Adipose tissue (tissue), 3 donors: ENCODE results near the gene FIZ1. TPM values are rescaled to one million over a fixed set of nuclear protein-coding genes. Genes with fewer than 3 reads are reported as not detected.

ENCODE experiments used
- H3K27ac ChIP-seq: one replicate; pipeline ENCODE4 v1.5.1; 2013; ENCODE audit warnings: low read depth, low read length
- whole genome bisulfite sequencing, 3 donors: extraction: QIAGEN DNeasy Blood & Tissue Kit; methylation state at CpG; one replicate each; pipeline ENCODE4 v1.1.7; 2013; 5-methylcytosine and 5-hydroxymethylcytosine counted together
- polyA plus RNA-seq, 3 donors: library from polyadenylated mRNA; stranded (reverse); fragments of 200-250 nt; gene quantifications; one replicate each; pipeline ENCODE4 v1.2.3, GENCODE V29; 2013
- donor health status: healthy with polysubstance abuse.
- donor health status: Bipolar disorder and iron deficiency.
- donor health status: healthy.

Gene FIZ1
- polyA plus RNA-seq, 3 donors: 6.8 to 9.7 (median 8.4) TPM

DNA sequence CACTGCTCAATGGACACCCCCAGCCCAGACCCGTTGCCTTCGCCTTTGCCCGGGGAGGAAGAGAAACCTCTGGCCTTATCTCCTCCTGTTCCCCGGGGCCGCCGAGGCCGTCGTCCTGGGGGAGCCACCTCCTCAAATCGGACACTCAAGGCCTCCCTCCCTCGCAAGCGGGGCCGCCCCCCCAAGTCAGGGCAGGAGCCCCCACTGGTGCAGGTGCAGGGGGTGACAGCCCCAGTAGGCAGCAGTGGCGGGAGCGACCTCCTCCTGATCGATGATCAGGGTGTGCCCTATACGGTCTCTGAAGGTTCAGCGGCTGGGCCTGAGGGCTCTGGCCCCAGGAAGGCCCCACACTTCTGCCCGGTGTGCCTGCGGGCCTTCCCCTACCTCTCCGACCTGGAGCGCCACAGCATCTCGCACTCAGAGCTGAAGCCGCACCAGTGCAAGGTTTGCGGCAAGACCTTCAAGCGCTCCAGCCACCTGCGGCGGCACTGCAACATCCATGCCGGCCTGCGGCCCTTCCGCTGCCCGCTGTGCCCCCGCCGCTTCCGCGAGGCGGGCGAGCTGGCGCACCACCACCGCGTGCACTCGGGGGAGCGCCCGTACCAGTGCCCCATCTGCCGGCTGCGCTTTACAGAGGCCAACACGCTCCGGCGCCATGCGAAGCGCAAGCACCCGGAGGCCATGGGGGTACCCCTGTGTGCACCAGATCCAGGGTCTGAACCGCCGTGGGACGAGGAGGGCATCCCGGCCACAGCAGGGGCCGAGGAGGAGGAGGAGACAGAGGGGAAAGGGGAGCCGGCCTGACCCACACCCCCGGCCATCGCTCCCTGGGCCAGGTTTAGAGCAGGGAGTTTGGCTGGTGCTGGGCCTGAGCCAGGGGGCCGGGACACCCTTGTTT is 3.0 kb upstream of the FIZ1 start:
- no peak overlapping the region for H3K27ac ChIP-seq
- WGBS, 3 donors: 93 to 95% (median 94%) methylated on average over 58 to 60 of the region's 60 CpGs

DNA sequence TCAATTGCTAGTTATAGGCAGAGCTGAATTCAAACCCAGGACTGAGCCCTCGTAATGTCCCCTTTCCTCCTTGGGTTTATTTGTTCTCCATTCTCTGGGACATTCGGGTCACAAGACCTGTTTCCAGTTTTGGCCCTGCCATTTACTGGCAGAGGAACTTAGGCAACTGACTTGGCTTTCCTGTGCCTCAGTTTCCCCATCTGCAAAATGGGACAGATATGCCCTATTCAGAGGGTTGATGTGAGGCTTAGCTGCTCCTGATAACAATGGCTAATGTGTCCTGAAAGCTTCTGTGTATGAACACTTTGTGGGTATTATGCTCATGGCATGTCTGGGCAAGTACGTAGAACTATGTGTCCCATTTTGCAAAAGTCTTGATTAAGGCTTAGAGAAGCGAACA is 1.8 kb upstream of the FIZ1 start:
- no peak overlapping the region for H3K27ac ChIP-seq
- WGBS, 3 donors: 43 to 67% (median 64%) methylated on average over 4 of the region's 4 CpGs

DNA sequence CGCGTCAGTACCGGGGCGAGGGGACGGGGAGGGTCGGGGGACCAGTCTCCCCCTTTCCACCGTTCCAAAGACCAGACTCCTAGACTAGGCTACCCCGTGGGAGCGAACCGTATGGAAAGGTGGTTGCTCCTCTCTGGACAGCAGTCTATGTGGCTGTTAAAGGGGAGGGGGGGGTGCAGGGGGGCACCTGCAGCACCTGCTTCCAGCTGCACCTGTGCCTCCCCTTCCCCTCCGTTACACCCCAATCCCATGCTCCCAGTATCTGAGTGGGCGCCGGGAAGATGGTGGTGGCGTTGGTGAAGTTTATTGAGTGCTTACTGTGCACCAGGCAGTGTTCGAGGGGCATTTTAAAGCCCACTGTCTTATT is 1.3 kb upstream of the FIZ1 start:
- H3K27ac ChIP-seq: no peak overlapping the region
- WGBS, 3 donors: 2 to 6% (median 5%) methylated on average over 14 to 15 of the region's 15 CpGs

DNA sequence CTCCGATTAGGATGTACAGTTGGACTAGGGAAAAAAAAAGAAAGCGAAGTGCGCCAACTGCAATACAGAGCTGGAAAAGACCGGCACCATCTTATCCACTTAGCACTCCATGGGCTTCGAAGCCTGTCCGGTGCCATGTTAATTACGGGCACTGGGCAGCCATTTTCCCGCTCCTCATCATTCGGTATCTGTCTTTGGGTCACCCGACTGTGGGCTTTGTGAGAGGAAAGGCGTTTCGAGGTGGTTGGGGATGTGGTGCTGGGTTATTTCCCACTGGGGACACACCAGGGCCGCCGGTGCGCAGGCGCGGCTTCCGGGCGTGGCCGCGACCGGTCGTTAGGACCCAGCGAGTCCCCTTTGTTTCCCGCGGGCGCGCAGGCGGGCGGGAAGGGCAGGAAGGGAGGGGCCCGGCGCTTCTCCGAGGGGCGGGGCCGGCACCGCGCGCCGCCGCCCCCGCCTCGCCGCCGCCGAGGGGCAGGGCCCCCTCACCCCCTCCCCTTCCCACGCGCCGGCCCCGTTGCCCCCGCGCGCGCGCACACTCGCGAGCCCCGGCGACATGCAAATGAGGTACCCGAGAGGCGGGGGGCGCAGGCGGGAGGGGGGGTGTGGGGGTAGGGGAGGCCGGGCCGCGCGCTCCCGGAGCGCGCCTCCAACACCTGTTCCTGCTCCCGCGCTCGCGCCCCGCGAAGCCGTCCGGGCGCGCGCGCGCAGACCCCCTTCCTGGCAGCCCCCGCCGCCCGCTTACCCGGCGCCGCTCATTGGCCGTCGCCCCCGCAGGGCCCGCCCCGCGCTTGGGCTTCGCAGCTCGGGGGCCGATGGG is 735 bp upstream of the FIZ1 start, which contains the start of gene ZNF524:
Gene ZNF524, plus strand, starts transcription at position 447 of the 820 bp plus-strand sequence. CDS start 1,825 bp downstream, outside the sequence.
- H3K27ac ChIP-seq: peak within 1 kb of the TSS; percentile 90
- WGBS, 3 donors: 0 to 1% (median 1%) methylated on average over 33 to 95 of the region's 97 CpGs

DNA sequence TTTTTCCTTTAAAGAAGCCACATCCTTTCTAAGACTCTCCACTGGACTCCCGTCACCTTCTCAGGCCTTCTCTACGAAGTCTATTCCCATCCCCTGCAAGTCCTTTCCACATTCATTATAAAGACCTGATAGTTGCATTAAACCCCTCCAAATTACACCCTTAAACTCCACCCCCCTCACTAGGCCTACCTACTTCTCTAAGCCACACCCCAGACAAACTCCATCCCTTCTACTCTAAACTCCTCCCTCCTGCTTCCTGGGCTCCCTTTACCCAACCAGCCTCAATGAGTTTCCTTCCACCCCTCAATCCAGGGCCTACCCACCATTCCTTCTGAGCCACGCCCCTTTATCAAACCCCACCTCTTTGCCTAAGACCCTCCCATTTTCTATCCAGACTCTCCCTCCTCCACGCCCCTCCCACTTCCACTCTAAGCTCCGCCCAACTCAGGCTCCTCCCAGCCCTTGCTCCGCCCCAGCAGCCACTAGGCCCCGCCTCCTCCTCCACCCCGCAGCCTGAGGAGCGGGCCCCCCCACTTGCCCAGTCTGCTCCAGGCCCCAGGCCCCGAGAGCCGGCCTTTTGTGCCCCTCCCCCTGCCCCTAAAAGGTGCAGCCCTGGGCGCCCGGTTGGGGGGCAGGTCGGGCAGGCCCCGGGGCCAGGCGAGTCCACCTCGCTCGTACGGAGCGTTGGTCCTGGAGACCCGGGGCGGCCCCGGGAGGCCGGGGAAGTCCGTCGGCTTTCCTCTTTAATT is 424 bp downstream of the FIZ1 start:
- 5 to 7% (median 7%) methylated on average over 25 to 26 of the region's 26 CpGs for WGBS, 3 donors
- peak overlapping the region; percentile 90 for H3K27ac ChIP-seq

DNA sequence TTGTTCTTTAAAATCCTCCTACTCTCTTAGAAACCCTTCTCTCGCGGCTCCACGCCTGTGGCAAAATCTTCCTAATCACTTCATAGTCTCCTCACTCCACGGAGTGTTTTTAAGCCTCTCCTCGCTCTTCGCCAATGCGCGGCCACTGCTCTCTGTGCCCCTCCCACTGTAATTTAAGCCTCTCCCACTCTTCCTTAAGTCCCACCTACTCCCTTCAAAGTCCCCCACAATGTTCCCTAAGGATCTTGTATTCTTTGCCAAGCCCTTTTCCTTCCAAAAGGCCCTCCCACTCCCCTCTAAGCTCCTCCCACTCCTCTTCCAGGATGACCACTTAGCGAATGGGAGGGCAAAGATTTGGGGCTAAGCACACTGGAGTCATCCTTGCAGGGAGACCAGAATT is 1.3 kb downstream of the FIZ1 start:
- no peak overlapping the region for H3K27ac ChIP-seq
- WGBS, 3 donors: 87 to 90% (median 88%) methylated on average over 9 of the region's 9 CpGs

DNA sequence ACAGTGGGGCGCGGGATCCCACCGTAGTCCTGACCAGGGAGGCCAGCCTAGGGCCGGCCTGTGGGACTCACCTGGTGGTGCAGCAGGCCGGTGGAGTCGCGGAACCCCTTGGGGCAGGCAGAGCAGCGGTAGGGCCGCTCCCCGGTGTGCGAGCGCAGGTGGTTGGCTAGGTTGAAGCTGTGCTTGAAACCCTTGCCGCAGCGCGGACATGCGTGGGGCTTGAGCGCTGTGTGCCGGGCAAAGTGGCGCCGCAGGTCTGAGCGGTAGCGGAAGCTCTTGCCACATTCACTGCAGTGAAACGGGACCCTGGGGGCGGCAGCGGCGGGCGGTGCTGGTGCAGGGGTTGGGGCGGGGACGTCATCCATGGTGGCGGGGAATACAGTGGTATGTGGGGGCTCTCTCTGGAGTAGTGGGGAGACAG is 1.8 kb downstream of the FIZ1 start:
- H3K27ac ChIP-seq: no peak overlapping the region
- 96 to 97% (median 97%) methylated on average over 30 of the region's 30 CpGs for WGBS, 3 donors

DNA sequence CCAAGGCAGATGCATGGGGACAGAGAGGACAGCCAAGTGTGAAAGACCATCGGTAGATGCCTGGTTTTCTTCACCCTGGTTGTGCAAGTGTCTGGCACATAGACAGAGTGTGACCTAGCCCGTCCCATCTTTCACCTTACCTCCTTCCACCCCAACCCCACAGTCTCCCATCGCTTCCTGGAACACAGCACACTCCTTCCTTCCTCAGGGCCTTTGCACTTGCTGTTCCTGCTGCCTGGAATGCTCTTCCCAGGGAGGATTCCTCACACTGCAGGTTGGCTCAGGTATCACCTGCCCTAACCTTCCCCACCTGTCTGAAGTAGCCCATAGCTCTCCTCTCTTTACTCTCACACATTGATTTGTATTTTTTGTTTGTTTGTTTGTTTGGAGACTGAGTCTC is 3.0 kb downstream of the FIZ1 start:
- 90 to 97% (median 91%) methylated on average over 3 of the region's 3 CpGs for WGBS, 3 donors
- H3K27ac ChIP-seq: no peak overlapping the region

DNA sequence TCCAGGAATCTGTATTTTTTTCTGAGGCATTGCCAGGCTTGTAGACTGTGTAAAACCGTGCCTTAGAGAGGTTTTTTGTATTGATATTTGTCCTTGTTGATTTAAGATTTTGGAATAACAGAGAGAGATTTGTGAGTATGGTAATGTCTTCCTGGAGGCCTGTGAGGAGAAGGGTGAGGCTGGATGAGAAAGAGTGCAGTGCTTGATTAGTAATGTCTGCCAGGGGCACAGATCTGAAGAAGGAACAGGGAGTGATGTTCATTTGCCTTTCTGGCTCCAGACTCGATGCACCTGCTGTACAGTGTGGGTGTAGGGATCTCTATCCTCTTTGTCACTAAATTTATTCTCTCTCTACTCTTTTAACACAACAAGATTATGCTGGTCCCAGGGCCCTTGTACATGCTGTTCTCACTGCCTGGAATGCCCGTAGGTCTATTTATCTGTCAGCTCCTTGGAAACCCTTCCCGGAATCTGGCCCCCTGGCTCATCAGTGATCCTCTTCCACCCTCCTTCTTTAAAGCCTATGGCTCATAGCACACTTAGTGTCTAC is 4.2 kb downstream of the FIZ1 start:
- 91 to 93% (median 93%) methylated on average over 4 of the region's 4 CpGs for WGBS, 3 donors
- H3K27ac ChIP-seq: no peak overlapping the region

DNA sequence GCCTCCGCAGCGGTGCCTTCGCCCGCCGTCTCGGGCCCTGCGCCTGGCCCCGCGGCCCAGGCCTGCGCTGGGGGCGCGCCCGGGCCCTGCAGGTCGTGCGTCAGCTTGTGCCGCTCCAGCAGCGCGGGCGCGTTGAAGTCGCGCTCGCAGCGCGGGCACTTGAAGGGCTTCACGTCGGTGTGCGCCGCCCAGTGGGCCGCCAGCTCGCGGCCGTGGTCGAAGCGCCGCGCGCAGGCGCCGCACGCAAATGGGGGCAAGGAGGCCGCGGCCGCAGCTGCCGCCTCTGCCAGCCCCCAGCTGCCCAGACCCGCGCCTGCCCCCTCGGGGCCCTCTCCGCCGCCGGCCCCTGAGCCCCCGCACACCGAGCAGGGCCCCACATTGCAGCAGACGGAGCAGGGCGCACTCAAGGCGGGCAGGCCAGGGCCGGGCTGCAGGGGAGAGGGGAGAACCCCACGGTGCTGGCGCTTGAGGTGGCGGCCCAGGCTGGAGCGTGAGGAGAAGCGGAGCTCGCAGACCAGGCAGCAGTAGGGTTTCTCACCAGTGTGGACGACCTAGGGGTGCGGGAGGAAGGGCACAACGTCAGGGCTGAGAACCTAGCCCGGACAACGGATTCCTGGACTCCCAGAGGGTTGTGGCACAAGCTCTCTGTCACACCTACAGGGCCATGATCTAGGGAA is 6.1 kb downstream of the FIZ1 start:
- H3K27ac ChIP-seq: no peak overlapping the region
- 89% methylated on average over 39 to 68 of the region's 68 CpGs for WGBS, 3 donors

DNA sequence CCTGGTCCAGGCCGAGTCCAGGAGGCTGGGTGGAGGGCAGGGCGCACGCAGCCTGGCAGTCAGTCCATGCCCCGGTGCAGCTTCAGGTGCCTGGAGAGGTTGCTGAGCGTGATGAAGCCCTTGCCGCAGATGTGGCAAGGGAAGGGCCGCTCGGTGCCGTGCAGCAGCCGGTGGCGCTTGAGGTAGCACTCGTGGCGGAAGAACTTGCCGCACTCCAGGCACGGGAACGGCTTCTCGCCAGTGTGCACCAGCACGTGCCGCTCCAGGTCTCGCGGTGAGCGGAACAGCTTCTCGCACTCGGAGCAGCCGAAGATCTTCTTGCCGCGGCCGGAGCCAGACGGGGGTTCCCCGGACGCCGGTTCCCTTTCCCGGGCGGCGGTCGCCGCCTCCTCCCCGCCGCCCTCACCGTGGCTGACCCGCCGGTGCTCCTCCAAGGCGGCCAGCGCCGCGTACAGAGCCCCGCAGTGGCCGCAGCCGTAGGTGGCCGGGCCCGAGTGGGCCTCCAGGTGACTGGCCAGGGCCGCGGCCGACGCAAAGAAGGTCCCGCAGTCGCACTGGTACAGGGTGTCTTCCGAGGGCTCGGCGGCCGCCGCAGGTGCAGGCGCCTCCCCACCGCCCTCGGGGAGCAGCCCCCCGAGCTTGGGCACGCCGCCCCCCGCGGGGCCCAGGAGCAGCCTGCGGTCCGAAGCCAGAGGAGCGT is 6.8 kb downstream of the FIZ1 start:
- H3K27ac ChIP-seq: no peak overlapping the region
- WGBS, 3 donors: 91 to 93% (median 92%) methylated on average over 41 to 73 of the region's 73 CpGs

DNA sequence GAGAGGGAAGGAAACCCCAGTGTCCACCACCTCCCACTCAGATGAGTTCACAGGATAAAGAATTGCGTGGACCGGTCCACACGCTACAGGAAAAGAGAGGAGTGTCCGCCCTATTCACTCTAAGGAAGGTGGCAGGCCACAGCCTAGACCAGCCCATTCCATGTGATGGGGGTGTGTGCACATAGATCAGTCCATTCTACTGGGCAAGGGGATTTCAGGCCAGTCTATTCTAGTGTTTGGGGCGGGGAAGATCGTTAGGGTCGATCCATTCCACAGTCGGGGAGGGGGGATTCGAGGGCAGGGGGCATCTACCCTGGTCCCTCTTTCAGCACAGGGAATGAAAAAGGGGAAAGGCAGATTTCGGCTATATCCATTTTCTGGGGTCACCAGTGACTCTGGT is 7.8 kb downstream of the FIZ1 start:
- 79 to 88% (median 83%) methylated on average over 10 of the region's 10 CpGs for WGBS, 3 donors
- no peak overlapping the region for H3K27ac ChIP-seq

DNA sequence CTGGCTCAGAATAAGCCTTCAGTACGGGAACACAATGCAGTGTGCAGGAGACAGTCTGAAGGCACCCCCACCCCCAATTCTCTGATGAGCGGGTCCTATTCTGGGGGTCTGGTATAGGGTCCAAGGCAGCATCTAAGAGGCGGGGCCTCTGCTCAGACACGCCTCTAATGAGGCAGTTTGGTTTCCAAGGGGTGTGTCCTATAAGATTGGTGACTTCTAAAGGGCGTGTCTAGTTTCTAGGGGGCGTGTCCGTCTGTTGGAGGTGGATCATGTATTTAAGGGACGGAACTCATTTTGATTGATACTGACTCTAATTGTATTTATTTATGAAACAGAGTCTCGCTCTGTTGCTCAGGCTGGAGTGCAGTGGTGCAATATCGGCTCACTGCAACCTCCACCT is 8.7 kb downstream of the FIZ1 start:
- H3K27ac ChIP-seq: no peak overlapping the region
- WGBS, 3 donors: 82 to 87% (median 82%) methylated on average over 10 of the region's 10 CpGs

DNA sequence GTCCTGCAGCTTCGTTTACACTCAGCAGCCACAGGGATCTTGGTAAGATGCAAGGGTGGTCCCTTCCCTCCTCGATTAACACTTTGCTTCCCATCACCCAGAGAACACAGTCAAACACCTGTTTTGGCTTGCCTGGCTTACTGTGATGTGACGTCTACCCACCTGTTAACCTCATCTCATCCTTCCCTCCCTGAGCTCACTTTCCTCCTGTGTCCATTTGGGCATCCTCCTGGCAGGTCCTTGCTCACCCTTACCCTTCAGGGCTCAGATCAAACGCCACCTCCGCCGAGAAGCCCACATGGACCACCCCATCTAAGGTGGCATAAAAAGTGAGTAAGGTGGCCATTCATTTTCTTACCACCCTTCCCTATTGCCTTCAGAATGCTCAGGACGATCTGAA is 9.2 kb downstream of the FIZ1 start:
- H3K27ac ChIP-seq: no peak overlapping the region
- WGBS, 3 donors: 49 to 62% (median 59%) methylated on average over 7 of the region's 7 CpGs

DNA sequence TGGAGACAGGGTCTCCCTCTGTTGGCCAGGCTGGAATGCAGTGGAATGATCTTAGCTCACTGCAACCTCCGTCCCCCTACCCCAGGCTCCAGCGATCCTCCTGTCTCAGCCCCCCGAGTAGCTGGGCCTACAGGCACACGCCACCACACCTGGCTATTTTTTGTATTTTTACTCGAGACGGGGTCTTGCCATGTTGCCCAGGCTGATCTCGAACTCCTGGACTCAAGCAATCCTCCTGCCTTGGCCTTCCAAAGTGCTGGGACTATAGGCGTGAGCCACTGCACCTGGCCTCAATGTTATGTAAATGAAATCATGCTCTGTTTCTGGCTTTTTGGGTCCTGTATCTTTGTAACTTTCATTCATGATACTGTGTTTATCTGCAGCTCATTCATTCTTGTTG is 10.6 kb downstream of the FIZ1 start:
- no peak overlapping the region for H3K27ac ChIP-seq
- WGBS, 3 donors: 84 to 94% (median 93%) methylated on average over 8 of the region's 8 CpGs

DNA sequence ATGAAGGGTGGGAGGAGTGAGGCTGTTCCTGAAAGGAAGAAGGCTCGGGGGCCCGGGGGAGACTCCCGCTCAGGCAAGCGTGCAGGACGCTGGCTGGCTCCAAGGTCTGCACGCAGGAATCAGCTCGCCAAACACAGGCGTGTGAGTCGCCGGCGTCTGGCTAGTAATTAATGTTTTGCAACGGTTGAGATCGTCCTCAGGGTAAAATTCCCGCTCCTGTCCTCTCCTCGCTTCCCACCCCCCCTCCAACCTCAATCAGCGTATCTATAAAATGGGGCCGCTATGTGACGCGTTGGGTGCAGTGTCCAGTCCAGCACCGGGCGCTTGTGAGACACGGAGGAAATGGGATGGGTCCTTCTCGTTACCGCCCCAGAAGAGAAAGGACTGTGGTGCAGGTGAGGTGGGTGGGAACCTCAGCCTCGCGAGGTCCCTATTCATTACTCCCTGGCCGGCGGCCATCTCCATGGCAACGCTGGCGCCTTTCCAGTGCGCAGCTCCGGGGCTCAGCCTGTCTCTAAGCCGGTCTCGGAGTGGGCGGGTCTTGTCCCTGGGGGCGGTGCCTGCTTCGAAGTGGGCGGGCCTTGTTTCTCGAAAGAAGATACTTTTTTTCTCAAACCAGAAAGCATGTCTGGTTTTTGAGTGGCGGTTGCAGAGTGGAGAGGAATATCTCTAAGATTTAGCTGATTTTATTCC is 12.2 kb downstream of the FIZ1 start:
- 0 to 1% (median 0%) methylated on average over 40 of the region's 40 CpGs for WGBS, 3 donors
- no peak overlapping the region for H3K27ac ChIP-seq
